SK-N-SH treated with all-trans-retinoic acid at 6 μM for 48 hours (cell line): Measurements from ENCODE around the gene SH2D2A.

Experiments
- ARNTL ChIP-seq: fragments of 450-650 bp; formaldehyde crosslinking; IDR thresholded peaks from 2 replicates; pipeline ENCODE4 v1.5.0; 2020; ENCODE audit warnings: low read depth, mild to moderate bottlenecking, moderate library complexity, borderline replicate concordance
- BACH2 ChIP-seq: fragments of 250-450 bp; sonication (Bioruptor Pico); IDR thresholded peaks from 2 replicates; pipeline ENCODE4 v1.9.0; 2021; ENCODE audit warnings: mild to moderate bottlenecking, borderline replicate concordance
- ESRRG ChIP-seq: fragments of 250-450 bp; sonication (Bioruptor Pico); IDR thresholded peaks from 2 replicates; pipeline ENCODE4 v1.6.1; 2021; ENCODE audit warnings: mild to moderate bottlenecking
- ISL1 ChIP-seq: fragments of 250-450 bp; sonication (Bioruptor Pico); IDR thresholded peaks from 2 replicates; pipeline ENCODE4 v2.1.2; 2022; ENCODE audit warnings: mild to moderate bottlenecking, moderate library complexity
- OSR1 ChIP-seq: fragments of 250-450 bp; sonication (Bioruptor Pico); IDR thresholded peaks from 2 replicates; pipeline ENCODE4 v1.8.0; 2022; ENCODE audit warnings: moderate library complexity, mild to moderate bottlenecking, inconsistent platforms
- PATZ1 ChIP-seq: fragments of 250-450 bp; sonication (Bioruptor Pico); IDR thresholded peaks from 2 replicates; pipeline ENCODE4 v1.8.0; 2020; ENCODE audit warnings: mild to moderate bottlenecking, moderate library complexity, borderline replicate concordance
- POU6F1 ChIP-seq: fragments of 250-450 bp; sonication (Bioruptor Pico); IDR thresholded peaks from 2 replicates; pipeline ENCODE4 v1.8.0; 2021; ENCODE audit warnings: low read depth, mild to moderate bottlenecking, moderate library complexity, borderline replicate concordance
- TSHZ2 ChIP-seq: fragments of 250-450 bp; sonication (Bioruptor Pico); IDR thresholded peaks from 2 replicates; pipeline ENCODE4 v1.5.0; 2020; ENCODE audit warnings: mild to moderate bottlenecking, moderate library complexity
- ZC3H10 ChIP-seq: fragments of 250-450 bp; sonication (Bioruptor Pico); IDR thresholded peaks from 2 replicates; pipeline ENCODE4 v1.5.1; 2021; ENCODE audit warnings: mild to moderate bottlenecking, moderate library complexity
- ZFP3 ChIP-seq: fragments of 250-450 bp; sonication (Bioruptor Pico); IDR thresholded peaks from 2 replicates; pipeline ENCODE4 v1.5.0; 2020; ENCODE audit warnings: mild to moderate bottlenecking, moderate library complexity
- ZNF70 ChIP-seq: fragments of 450-650 bp; formaldehyde crosslinking; IDR thresholded peaks from 2 replicates; pipeline ENCODE4 v1.5.0; 2020; ENCODE audit warnings: mild to moderate bottlenecking, moderate library complexity
- ZNF8 ChIP-seq: fragments of 450-650 bp; formaldehyde crosslinking; IDR thresholded peaks from 2 replicates; pipeline ENCODE4 v1.5.0; 2020; ENCODE audit warnings: mild to moderate bottlenecking, moderate library complexity

GRCh38 chr1:156851779-156852417, 35.2 kb upstream of the SH2D2A start:
- TF ChIP-seq POU6F1 (no peak), ISL1 (CRISPR knock-in tag) (no peak), BACH2 (CRISPR knock-in tag) (no peak), TSHZ2 (CRISPR knock-in tag) (no peak), ZNF70 (CRISPR knock-in tag) (0 out of 2 replicates have a peak, but pooled peaks have one; percentile 1), ZFP3 (CRISPR knock-in tag) (no peak), ZNF8 (CRISPR knock-in tag) (no peak), ARNTL (CRISPR knock-in tag) (no peak), ESRRG (CRISPR knock-in tag) (no peak), ZC3H10 (CRISPR knock-in tag) (no peak), OSR1 (no peak), PATZ1 (CRISPR knock-in tag) (no peak)
